D721Med (cell line): ENCODE data around the gene FRMD7.

Experiments
- DNase-seq: peaks from one replicate; pipeline ENCODE4 v3.0.0; 2011; ENCODE audit warnings: low spot score; ENCODE audit not compliant: insufficient read length
- FAIRE-seq: peaks from 2 replicates; lab custom pipeline; 2011; peaks lifted over from hg19 to GRCh38; lab: Jason Lieb, UNC
- TF ChIP-seq, protein P1 (sequence below): IDR thresholded peaks from 2 replicates; pipeline ENCODE4 v1.5.1; 2012; ENCODE audit warnings: mild to moderate bottlenecking, control low read depth; ENCODE audit not compliant: insufficient read depth; ENCODE audit errors: missing control alignments

FRMD7 gene

DNA sequence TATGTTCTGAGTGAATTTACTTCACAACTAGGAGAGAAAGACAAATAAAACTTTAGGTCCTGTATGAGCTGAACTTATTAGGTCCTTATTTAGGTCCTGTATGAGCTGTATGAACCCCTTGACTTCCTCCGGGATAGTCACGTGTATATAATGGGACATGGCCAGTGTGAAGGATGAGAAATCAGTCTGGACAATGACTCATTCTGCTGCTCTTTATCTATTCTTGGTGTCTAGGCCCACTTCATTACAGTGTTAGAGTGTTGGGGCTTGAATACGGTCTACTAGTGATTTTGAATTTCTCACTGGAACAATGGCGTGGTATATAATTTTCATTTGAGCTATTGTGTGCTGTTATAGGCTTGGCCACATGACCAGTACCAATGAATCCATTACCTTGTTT lies 82.9 kb downstream of the FRMD7 start:
- DNase-seq (no peak), FAIRE-seq (no peak)
- TF ChIP-seq, protein P1, sequence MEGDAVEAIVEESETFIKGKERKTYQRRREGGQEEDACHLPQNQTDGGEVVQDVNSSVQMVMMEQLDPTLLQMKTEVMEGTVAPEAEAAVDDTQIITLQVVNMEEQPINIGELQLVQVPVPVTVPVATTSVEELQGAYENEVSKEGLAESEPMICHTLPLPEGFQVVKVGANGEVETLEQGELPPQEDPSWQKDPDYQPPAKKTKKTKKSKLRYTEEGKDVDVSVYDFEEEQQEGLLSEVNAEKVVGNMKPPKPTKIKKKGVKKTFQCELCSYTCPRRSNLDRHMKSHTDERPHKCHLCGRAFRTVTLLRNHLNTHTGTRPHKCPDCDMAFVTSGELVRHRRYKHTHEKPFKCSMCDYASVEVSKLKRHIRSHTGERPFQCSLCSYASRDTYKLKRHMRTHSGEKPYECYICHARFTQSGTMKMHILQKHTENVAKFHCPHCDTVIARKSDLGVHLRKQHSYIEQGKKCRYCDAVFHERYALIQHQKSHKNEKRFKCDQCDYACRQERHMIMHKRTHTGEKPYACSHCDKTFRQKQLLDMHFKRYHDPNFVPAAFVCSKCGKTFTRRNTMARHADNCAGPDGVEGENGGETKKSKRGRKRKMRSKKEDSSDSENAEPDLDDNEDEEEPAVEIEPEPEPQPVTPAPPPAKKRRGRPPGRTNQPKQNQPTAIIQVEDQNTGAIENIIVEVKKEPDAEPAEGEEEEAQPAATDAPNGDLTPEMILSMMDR = no peak

- no peak for DNase-seq
- FAIRE-seq = no peak
- TF ChIP-seq, protein P1 = no peak
These were observed 83.8 kb downstream of the FRMD7 start for GRCh38 chrX:132043977-132044376.

GRCh38 chrX:132041015-132041414 lies 86.8 kb downstream of the FRMD7 start:
- TF ChIP-seq, protein P1 = no peak
- no peak for DNase-seq
- no peak for FAIRE-seq

DNA sequence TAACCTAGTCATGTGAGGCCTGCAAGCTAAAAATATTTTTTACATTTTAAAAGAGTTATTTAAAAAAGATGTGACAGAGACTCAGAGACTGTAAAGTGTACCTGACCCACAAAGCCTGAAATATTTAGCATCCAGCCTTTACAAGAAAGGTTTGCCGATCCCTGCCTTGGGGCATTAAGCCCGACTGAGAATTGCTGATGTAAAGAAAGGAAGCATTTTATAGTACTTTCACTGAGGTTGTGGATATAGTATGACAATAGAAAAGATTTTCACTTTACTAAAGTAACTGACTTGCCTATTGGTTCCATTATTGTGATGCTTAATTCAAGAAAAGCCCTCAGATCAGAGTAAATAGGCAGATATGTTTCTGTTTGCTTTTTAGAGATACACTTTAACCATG lies 87.8 kb downstream of the FRMD7 start:
- DNase-seq (no peak), FAIRE-seq (no peak)

GRCh38 chrX:132037479-132037993 lies 90.3 kb downstream of the FRMD7 start:
- TF ChIP-seq, protein P1 = no peak
- DNase-seq (no peak), FAIRE-seq (no peak)

More for the DNA sequence above, 87.8 kb downstream of the FRMD7 start:
- TF ChIP-seq, protein P1 = no peak

DNA sequence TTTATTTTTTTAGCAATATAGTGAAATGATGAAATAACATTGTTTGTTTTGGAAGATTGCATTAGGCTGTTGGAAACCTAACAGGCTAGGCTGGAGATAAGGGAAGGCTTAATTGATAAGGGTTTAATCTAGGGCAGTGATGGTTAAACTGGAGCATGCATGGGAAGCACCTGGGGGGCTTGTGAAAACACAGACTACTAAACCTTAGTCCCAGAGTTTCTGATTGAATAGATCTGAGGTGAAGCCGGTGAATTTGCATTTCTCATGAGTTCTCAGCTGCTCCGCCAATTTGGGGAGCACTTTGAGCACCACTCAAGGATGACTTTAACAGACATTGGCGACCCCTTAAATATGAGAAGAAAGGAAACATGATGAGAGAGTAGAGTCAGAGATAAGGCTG lies 93.2 kb downstream of the FRMD7 start:
- TF ChIP-seq, protein P1 = no peak
- FAIRE-seq (no peak), DNase-seq (no peak)

DNA sequence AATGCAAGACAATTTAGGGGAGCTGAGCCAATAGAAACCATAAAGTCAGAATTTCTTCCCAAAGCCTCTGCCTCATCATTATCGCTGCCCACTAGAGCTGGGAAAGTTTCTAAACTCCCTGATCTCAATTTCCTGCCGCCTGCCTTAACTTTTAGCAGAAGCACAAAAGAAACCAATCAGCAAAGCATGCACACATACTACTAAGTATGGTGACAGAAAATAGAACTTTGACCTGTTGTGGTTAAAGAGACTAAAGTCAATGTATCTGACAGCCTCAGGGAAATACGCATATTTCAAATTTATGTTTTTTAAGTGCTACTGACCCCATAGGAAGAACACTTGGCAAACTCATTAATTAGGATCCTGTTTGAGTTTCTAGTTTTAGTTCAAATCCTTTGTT lies 94.7 kb downstream of the FRMD7 start:
- TF ChIP-seq, protein P1 = no peak
- no peak for FAIRE-seq

More for the DNA sequence above, 94.7 kb downstream of the FRMD7 start:
- DNase-seq = no peak
